Adrenal gland (tissue), 12 donors: ENCODE results near the gene GTF3C6. TPM values are rescaled to one million over a fixed set of nuclear protein-coding genes. Genes with fewer than 3 reads are reported as not detected.
A peak's percentile ranks its signal among the peaks of the same experiment; 100 is the strongest.

Source experiments
- DNase-seq, 7 donors: peaks; one replicate each; pipeline ENCODE4 v3.0.0-alpha.2; 2019 to 2020
- H3K27ac ChIP-seq, 5 donors: fragments of 200-600 bp; sonication (generic) in 4 of 5; 1 replicate in 3 of 5; 2 replicates in 2 of 5; pipeline versions ENCODE4 v1.5.1 to v1.8.0; 2016 to 2020; ENCODE audit warnings: mild to moderate bottlenecking in 1 of 5
- H3K27me3 ChIP-seq: fragments of 200-600 bp; 2 replicates; pipeline ENCODE4 v1.8.0; 2021
- H3K36me3 ChIP-seq, 2 donors: fragments of 200-600 bp; replicated peaks in 1 of 2; 1 replicate in 1 of 2; 2 replicates in 1 of 2; pipeline versions ENCODE4 v1.5.1 to v1.8.0; 2018 to 2022
- H3K4me1 ChIP-seq, 2 donors: fragments of 200-600 bp; replicated peaks in 1 of 2; 1 replicate in 1 of 2; 2 replicates in 1 of 2; pipeline versions ENCODE4 v1.5.1 to v1.8.0; 2018 to 2021
- H3K4me3 ChIP-seq, 4 donors: fragments of 200-600 bp; sonication (generic) in 3 of 4; one replicate each; pipeline ENCODE4 v1.5.1; 2016 to 2018
- H3K9me3 ChIP-seq, 3 donors: fragments of 200-600 bp; sonication (generic) in 1 of 3; replicated peaks in 1 of 3; 1 replicate in 2 of 3; 2 replicates in 1 of 3; pipeline versions ENCODE4 v1.5.1 to v1.8.0; 2016 to 2021
- POLR2A ChIP-seq, 2 donors: fragments of 450-650 bp; IDR thresholded peaks; one replicate each; pipeline ENCODE4 v1.6.1; 2017; ENCODE audit warnings: antibody characterized with exemption in 2 of 2, mild to moderate bottlenecking in 2 of 2, moderate library complexity in 1 of 2
- whole genome bisulfite sequencing, 4 donors: extraction: QIAGEN DNeasy Blood & Tissue Kit in 2 of 4; methylation state at CpG; one replicate each; pipeline versions ENCODE4 v1.1.5 to v1.1.7; 2013 to 2017; 5-methylcytosine and 5-hydroxymethylcytosine counted together
- intact Hi-C, 2 donors: fragments of 100-400 bp; cut with DNase I; formaldehyde crosslinking; loops; one replicate each; pipeline versions ENCODE4 v1.14.1 to v1.15.0; 2022 to 2023
- polyA plus RNA-seq, 3 donors: library from polyadenylated mRNA; stranded (reverse); fragments of 200-250 nt in 2 of 3; fragments of 350-450 nt in 1 of 3; fragmentation: Illumina TruSeq in 1 of 3; extraction: RNeasy Lipid Tissue Mini Kit (QIAGEN cat#74804) in 1 of 3; gene quantifications; one replicate each; pipeline ENCODE4 v1.2.3, GENCODE V29; 2013 to 2014
- total RNA-seq, 9 donors: library from RNA; depleted of rRNA in 4 of 9; stranded (reverse); fragments of >200 nt in 4 of 9; fragments of 120-200 nt in 1 of 9; fragmentation: NEBNext Ultra II Directional in 1 of 9; extraction: Animal tissue kit (Norgen Biotek cat#: 25700) in 1 of 9; gene quantifications; one replicate each; pipeline versions ENCODE4 v1.1.0 to v1.2.4, GENCODE V29; 2013 to 2023
- TF ChIP-seq, protein P1 (sequence below), 6 experiments: fragments of 450-650 bp in 4 of 6; fragments of 200-600 bp in 2 of 6; sonication (generic) in 1 of 6; IDR thresholded peaks; 1 replicate in 5 of 6; 2 replicates in 1 of 6; pipeline versions ENCODE4 v1.5.1 to v1.8.0; 2016 to 2021; ENCODE audit warnings: antibody characterized with exemption in 6 of 6, mild to moderate bottlenecking in 2 of 6, moderate library complexity in 1 of 6
- donor health status: healthy with polysubstance abuse.
- donor health status: Bipolar disorder and iron deficiency.
- donor health status: DM: yes; HTN: yes; CAD: no.
- donor health status: DM: no; HTN: no; CAD: no.
- donor health status: DM: no; HTN: no; CAD: no.
- donor health status: DM: yes; HTN: yes; CAD: no.

The GTF3C6 gene
- total and polyA plus RNA-seq, 12 donors = 48.3 to 133 (median 76.2) TPM

- TF ChIP-seq, protein P1, sequence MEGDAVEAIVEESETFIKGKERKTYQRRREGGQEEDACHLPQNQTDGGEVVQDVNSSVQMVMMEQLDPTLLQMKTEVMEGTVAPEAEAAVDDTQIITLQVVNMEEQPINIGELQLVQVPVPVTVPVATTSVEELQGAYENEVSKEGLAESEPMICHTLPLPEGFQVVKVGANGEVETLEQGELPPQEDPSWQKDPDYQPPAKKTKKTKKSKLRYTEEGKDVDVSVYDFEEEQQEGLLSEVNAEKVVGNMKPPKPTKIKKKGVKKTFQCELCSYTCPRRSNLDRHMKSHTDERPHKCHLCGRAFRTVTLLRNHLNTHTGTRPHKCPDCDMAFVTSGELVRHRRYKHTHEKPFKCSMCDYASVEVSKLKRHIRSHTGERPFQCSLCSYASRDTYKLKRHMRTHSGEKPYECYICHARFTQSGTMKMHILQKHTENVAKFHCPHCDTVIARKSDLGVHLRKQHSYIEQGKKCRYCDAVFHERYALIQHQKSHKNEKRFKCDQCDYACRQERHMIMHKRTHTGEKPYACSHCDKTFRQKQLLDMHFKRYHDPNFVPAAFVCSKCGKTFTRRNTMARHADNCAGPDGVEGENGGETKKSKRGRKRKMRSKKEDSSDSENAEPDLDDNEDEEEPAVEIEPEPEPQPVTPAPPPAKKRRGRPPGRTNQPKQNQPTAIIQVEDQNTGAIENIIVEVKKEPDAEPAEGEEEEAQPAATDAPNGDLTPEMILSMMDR (IDR thresholded peaks at IDR 0.05) = no peak
- no peak for TF ChIP-seq POLR2A (IDR thresholded peaks at IDR 0.05)
- peaks cover 0 to 4% of the 10 kb centered on the region in 2 donors for H3K36me3 ChIP-seq
- H3K4me3 ChIP-seq = no peak overlapping the region
- WGBS, 4 donors = 91 to 97% (median 94%) methylated on average over 5 of the region's 5 CpGs
- no peaks in the 10 kb centered on the region for H3K27me3 ChIP-seq
- H3K4me1 ChIP-seq = peaks cover 10 to 17% of the 10 kb centered on the region in 2 donors
- DNase-seq = no peak
- no peaks in the 10 kb centered on the region for H3K9me3 ChIP-seq
- H3K27ac ChIP-seq = no peak overlapping the region
- intact Hi-C loops = no loop called here
Observed at GRCh38 chr6:110980227-110980626, 21.7 kb downstream of the GTF3C6 start.

DNA sequence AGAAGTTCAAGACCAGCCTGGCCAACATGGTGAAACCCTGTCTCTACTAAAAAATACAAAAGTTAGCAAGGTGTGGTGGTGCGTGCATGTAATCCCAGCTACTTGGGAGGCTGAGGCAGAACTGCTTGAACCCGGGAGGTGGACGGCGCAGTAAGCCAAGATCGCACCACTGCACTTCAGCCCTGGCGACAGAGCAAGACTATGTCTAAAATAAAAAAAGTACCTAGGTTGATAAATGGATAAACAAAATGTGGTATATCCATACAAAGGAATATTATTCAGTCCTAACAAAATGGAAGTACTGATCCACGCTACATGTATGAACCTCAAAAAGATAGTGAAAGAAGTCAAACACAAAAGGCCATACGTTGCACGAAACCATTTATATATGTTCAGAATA, 22.1 kb downstream of the GTF3C6 start:
- TF ChIP-seq, protein P1 (IDR thresholded peaks at IDR 0.05) = no peak
- no peak for TF ChIP-seq POLR2A (IDR thresholded peaks at IDR 0.05)
- peak in 1 of 7 donors; percentile 45 for DNase-seq
- H3K9me3 ChIP-seq = no peaks in the 10 kb centered on the region
- H3K27ac ChIP-seq = no peak overlapping the region
- peak overlapping the region in 1 of 4 donors; percentile 83 for H3K4me3 ChIP-seq
- peaks cover 0 to 7% of the 10 kb centered on the region in 2 donors for H3K36me3 ChIP-seq
- WGBS, 4 donors = 94 to 99% (median 98%) methylated on average over 9 of the region's 9 CpGs
- intact Hi-C loops = no loop called here
- H3K4me1 ChIP-seq = peaks cover 10 to 17% of the 10 kb centered on the region in 2 donors
- no peaks in the 10 kb centered on the region for H3K27me3 ChIP-seq

GRCh38 chr6:110981202-110981600, 22.7 kb downstream of the GTF3C6 start:
- Histone ChIP-seq H3K36me3 (peaks cover 0 to 10% of the 10 kb centered on the region in 2 donors), H3K27me3 (no peaks in the 10 kb centered on the region), H3K27ac (peak overlapping the region in 4 of 5 donors; percentile 86 to 91 (median 90)), H3K9me3 (no peaks in the 10 kb centered on the region), H3K4me1 (peaks cover 10 to 17% of the 10 kb centered on the region in 2 donors), H3K4me3 (peak overlapping the region; percentile 83 to 100 (median 94))
- TF ChIP-seq, protein P1 (IDR thresholded peaks at IDR 0.05) = no peak
- TF ChIP-seq POLR2A (IDR thresholded peaks at IDR 0.05) = no peak
- intact Hi-C loops = no loop called here
- 31 to 40% (median 39%) methylated on average over 9 of the region's 9 CpGs for WGBS, 4 donors
- DNase-seq = no peak

DNA sequence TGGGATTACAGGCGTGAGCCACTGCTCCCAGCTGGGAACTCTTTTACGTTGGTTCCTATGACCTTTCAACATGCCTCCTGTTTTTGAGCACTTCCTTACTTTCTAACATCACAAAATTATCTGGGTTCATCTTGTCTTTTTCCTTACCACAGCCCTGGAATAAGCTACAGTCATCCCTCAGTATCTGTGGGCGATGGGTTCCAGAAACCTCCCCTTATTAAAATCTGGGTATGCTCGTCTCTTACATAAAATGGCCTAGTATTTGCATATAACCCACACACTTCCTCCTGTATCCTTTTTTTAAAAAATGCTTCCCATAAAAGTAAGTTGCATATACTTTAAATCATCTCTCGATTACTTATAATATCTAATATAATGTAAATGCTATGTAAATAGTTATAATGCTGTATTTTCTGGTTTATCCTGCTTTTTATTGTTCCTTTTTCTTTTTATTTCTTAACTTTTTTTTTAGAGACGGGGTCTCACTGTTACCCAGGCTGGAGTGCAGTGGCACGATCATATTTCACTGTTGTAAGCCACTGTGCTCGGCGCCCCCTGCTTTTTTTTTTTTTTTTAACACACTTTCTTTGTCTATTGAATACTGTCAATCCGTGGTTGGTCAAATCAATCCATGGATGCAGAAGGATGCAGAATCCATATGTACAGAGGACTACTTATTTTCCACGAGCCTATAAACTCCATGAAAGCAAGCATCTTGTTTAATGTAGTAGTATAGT, 32.5 kb downstream of the GTF3C6 start:
- no peaks in the 10 kb centered on the region for H3K27me3 ChIP-seq
- no peaks in the 10 kb centered on the region for H3K4me1 ChIP-seq
- 85 to 88% (median 87%) methylated on average over 11 of the region's 11 CpGs for WGBS, 4 donors
- peaks cover 0 to 45% of the 10 kb centered on the region in 2 donors for H3K36me3 ChIP-seq
- DNase-seq = no peak
- no peak overlapping the region for H3K27ac ChIP-seq
- intact Hi-C loops = loop anchor here in 1 of 2 donors (10.0 kb wide), 1 partner anchor 466 kb away; no protein-coding TSS in a partner anchor
- TF ChIP-seq POLR2A (IDR thresholded peaks at IDR 0.05) = no peak
- TF ChIP-seq, protein P1 (IDR thresholded peaks at IDR 0.05) = no peak
- H3K9me3 ChIP-seq = no peaks in the 10 kb centered on the region
- H3K4me3 ChIP-seq = no peak overlapping the region
